Islet of Langerhans (tissue), 1 donor: ENCODE results near the gene NELFB.

Experiments used
- FAIRE-seq: peaks from one replicate; lab custom pipeline; 2011; peaks lifted over from hg19 to GRCh38; lab: Jason Lieb, UNC

NELFB gene

GRCh38 chr9:137247135-137247915 is 7.8 kb upstream of the NELFB start:
- FAIRE-seq, result no peak

GRCh38 chr9:137247916-137248175 is 7.3 kb upstream of the NELFB start:
- FAIRE-seq, result no peak

- FAIRE-seq, result no peak
Measured at GRCh38 chr9:137250329-137251193, 4.6 kb upstream of the NELFB start.

- no peak for FAIRE-seq
Measured at GRCh38 chr9:137251194-137251461, 4.0 kb upstream of the NELFB start, which contains the start of gene STPG3. STPG3 (plus strand) TSS chr9:137251286; CDS start chr9:137251287, 1 bp downstream.

GRCh38 chr9:137251490-137252268 is 3.4 kb upstream of the NELFB start:
- no peak for FAIRE-seq

GRCh38 chr9:137252555-137253506 is 2.3 kb upstream of the NELFB start:
- no peak for FAIRE-seq

DNA sequence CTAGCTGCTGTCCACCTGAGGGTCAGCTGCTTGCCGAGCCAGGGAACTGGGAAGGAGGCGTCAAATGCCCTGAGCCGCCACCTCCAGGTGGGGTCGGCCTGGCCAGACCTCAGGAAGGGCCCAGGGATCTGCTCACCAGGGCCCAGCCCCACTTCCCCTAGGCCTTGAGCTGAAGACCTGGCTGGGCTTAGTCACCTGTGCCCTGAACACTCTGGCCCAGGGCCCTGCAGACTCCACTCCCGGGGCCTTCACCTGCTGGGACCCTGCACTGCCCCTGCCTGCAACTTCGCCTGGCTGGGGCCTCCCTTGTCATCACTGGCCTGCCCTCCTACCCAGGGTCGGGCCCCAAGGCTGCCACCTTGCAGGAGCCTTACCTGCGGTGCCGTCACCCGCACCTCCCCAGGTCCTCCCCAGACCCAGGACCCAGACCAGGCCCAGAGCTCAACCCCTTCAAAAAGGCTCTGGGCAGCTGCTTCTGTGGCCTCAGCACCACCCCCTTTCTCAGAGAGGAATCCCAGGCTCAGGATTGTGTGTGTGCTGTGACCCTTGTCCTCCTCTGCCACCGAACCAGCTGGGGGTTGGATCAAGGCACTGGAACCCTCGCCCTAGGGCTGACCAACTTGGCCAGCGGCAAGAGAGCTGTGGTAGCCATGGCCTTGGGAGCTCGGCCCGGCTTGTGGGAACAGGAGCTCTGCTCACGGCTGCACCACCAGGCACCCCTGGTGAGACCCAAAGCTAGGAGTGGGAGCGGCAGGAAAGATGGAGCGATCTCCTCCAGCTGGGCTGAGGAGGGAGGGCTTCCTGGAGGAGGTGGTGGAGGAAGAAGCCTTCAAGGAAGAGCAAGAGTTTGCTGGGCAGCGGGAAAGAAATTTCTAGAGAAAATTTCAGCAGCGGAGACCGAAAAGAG is 1.2 kb upstream of the NELFB start:
- FAIRE-seq, result no peak

DNA sequence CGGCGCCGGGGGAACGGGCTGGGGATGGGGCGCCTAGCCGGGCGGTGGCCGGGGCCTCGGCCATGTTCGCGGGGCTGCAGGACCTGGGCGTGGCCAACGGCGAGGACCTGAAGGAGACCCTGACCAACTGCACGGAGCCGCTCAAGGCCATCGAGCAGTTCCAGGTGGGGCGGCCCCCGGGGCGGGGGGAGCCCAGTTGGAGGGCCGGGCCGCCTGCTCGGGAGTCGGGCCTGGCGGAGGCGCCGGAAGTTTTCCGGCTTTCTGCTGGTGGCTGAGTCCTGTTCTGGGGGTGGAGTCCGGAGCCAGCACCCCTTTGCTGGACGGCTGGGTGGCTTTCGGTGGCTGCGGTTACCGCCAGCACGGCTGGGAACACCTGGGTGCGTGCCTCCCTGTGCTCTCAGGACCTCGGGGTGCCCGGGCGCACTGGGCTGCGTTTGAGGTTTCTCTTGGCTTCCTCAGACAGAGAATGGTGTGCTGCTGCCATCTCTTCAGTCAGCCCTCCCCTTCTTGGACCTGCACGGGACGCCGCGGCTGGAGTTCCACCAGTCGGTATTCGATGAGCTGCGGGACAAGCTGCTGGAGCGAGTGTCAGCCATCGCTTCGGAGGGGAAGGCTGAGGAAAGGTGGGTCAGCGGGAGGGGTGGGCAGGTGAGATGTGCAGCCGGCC is 454 bp downstream of the NELFB start:
- no peak for FAIRE-seq

DNA sequence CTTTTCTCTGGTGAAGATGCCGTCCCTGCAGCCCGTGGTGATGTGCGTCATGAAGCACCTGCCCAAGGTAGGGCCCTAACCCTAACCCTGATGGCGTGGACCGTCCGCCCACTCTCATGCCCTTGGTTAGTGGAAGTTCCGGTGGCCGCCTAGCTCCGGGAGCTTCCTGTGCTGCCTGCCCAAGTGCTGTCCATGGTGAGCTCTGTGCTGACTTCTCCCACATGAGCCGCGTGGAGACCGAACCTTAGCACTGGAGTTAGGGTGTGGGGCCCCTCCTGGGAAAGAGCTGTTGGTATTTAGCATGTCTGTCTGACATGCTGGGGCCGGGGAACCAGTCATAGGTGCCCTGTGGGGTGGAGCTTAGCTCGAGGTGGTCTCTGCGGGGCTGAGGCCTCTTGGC is 1.2 kb downstream of the NELFB start:
- no peak for FAIRE-seq

GRCh38 chr9:137256856-137257255 is 1.7 kb downstream of the NELFB start:
- FAIRE-seq, result no peak

DNA sequence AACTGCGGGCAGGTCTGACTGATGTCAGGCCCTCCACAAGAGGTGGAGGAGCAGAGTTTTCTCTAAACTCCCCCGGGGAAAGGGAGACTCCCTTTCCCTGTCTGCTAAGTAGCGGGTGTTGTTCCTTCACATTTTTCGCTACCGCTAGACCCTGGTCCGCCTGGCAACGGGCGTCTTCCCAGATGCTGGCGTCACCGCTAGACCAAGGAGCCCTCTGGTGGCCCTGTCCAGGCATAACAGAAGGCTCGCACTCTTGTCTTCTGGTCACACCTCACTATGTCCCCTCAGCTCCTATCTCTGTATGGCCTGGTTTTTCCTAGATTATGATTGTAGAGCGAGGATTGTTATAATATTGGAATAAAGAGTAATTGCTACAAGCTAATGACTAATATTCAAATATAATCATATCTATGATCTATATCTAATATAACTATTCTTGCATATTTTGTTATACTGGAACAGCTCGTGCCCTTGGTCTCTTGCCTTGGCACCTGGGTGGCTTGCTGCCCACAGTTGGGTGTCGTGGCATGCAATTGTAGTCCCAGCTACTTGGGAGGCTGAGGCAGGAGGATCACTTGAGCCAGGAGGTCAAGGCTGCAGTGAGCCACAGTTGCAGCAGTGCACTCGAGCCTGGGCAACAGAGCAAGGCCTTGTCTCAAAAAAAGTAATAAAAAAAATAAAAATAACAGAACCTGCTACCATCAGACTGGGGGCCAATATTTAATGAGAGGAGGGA is 7.2 kb downstream of the NELFB start:
- peak; percentile 13 for FAIRE-seq

DNA sequence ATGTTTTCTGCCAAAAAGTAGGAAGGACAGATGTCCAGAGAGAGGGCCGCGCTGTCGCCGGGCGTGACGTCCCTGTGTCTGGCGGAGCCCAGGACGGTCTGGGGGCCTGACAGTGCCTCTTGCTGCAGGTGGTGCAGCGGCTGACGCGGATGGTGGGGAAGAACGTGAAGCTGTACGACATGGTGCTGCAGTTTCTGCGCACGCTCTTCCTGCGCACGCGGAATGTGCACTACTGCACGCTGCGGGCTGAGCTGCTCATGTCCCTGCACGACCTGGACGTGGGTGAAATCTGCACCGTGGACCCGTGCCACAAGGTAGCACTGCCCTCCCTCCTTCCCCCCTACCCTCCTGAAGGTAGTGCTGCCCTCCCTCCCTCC is 7.8 kb downstream of the NELFB start:
- FAIRE-seq, result no peak

- FAIRE-seq, result no peak
Measured at GRCh38 chr9:137263506-137263905, 8.4 kb downstream of the NELFB start.

DNA sequence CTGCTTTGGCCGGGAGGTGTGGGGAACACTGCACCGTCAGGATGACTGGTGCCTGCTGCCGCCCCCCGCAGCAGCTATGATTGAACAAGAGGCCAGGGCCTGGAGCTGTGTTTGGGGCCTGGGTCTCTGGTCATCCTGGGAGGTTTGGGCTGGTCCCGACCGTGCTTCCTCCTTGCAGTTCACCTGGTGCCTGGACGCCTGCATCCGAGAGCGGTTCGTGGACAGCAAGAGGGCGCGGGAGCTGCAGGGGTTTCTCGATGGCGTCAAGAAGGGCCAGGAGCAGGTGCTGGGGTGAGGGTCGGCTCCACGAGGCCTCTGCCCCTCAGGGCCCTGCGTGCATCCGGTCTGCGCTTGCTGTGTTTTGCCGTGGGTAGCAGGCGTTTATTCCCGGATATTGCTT is 8.9 kb downstream of the NELFB start:
- no peak for FAIRE-seq

DNA sequence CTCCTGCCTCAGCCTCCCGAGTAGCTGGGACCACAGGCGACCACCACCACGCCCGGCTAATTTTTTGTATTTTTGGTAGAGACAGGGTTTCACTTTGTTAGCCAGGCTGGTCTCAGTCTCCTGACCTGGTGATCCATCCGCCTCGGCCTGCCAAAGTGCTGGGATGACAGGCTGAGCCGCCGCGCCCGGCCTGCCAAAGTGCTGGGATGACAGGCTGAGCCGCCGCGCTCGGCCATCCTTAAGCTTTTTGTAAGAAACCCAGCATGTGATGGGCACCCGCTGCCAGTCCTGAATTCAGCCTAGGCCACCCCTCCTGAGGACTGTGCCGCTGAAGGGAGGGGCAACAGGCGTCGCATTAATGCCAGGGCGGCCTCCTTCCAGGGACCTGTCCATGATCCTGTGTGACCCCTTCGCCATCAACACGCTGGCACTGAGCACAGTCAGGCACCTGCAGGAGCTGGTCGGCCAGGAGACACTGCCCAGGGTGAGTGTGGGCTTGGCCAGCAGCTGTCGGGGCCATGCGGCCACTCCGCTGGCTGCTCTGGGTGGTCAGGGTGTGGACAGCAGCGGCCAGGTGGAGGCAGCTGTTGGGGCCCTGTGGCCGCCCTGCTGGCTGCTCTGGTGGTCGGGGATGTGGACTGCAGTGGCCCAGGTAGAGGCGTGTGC is 10.5 kb downstream of the NELFB start:
- FAIRE-seq, result no peak

- FAIRE-seq, result no peak
Measured at GRCh38 chr9:137266162-137266527, 11.0 kb downstream of the NELFB start.

GRCh38 chr9:137266585-137267453 is 11.7 kb downstream of the NELFB start:
- FAIRE-seq, result no peak

DNA sequence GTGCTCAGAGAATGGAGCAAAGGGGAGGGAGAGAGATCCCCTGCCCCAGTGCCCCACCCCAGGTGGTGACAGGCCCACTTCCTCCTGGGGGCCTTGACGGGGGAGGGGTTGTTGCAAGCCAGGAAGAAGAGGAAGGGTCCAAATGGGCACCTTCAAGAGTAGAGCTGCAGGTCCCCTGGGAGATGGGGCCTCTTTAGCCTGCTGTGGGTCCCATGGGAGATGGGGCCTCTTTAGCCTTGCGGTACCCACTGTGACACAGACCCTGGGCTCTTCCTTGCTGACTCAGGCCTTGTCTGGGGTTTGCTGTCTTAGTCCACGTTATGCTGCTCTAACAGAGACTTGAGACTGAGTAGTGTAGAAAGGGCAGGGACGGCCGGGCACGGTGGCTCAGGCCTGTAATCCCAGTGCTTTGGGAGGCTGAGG is 12.8 kb downstream of the NELFB start:
- no peak for FAIRE-seq
